HG03139 (cell line): ENCODE results near the gene DBNDD2.

Experiments
- ATAC-seq: cut with Tn5 transposase; IDR thresholded peaks from one replicate; pipeline ENCODE4 v1.9.1; 2021; ENCODE audit not compliant: unreplicated experiment

The DBNDD2 gene

DNA sequence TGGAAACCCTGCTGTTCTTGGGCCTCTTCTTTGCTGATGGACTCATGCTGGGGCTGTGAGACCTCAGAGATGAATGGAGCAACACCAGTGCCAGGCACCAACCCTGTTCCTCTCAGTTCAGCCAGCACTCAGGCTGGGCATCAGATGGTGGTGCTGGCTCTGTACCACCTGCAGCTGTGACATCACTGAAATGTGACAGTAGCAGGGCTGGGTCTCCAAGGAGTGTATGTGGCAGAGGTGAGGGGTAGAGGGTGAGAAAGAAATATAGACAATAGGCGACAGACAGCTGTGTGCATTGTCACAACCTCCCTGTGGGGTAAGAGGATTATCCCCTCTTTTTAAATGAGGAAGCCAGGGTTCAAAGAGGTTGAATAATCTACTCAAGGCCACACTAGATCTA is 29.9 kb upstream of the DBNDD2 start, which contains the start of gene TP53TG5:
TP53TG5 (minus strand) TSS at position 135 of the 400 bp plus-strand sequence; CDS start at position 46, 89 bp downstream.
- ATAC-seq: no peak

DNA sequence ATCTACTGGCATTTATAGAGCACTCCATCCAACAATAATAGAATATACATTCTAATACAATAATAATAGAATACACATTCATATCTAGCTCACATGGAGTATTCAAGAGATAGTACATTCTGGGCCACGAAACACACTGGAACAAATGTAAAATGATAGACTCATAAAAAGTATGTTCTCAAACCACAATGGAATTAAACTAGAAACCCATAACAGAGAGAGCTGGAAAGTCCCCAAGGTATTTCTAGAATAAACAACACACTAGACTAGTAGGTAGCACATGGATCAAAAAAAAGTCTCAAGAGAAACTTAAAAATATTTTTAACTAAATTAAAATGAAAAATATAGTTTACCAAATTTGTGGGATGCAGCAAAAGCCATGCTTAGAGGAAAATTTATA is 20.8 kb upstream of the DBNDD2 start:
- ATAC-seq: no peak

DNA sequence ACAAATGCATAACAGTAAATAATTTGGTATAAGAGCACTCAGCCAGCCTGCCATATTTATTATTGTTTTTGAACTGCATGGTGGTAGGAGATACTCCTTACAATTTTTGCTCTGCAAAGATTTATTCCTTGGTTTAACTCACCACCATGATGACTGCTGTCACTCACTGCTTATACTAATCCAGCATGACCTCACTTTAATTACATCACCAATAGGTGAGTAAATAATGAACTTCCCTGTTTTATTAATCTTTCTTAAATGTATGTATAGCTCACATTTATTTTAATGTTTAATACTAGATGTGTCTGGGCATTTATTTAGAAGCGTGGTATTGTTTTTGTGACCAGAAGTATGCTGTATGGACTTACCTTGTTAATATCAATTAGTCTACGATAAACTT is 17.2 kb upstream of the DBNDD2 start:
- no peak for ATAC-seq

DNA sequence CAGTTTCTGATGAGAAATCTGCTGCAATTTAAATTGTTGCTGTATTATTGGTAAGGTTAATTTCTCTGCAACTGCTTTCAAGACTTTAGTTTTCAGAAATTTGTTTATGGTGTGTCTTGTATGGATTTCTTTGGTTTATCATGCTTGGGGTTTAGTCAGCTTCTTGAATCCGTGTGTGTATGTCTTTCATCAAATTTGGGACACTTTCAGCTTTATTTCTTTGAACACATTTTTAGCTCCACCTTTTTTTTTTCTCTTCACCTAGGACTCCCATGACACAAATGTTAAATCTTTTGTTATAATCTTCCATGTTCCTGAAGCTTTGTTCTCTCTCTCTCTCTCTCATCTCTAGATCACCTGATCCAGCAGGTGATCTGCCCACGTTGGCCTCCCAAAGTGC is 16.5 kb upstream of the DBNDD2 start:
- no peak for ATAC-seq

GRCh38 chr20:45392733-45393132 is 15.4 kb upstream of the DBNDD2 start:
- ATAC-seq: no peak

DNA sequence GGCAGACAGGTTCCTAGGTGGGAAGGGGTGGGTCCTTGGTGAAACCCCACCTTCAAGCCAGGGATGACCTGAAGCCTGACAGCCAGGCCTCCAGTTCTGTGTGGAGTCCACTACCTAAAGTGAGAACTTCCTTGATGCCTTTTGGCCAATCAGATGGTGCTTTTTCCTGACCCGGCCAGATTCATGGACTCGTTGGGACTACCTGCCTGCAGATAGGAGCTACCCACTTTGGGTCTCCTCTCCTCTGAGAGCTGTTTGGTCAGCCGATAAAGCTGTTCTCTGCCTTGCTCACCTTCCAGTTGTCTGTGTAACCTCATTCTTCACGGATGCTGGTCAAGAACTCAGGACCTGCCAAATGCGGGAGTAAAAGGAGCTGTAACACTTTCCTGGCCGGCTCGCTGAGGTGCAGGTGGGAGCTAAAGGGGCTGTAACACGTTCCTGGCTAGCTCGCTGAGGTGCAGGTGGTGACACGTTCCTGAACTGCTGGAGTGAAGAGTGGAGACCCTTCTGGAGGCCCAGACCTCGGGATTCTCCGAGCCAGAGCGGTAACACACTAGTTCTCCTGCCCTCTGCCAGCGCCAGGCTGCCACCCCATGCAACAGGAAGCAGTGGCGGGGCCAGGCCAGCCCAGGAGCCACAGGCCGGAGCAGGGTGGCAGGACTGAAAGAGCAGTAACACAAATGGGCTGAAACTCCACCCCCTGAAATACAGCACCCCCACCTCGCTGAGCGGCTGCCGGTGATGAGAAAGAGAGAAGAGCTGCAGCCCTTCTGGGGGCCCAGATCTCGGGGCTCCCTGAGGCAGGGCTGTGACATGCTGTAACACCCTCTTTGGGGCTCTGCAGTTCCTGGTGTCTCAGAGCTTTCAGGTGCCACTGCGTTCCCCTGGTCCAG is 13.6 kb upstream of the DBNDD2 start:
- no peak for ATAC-seq

DNA sequence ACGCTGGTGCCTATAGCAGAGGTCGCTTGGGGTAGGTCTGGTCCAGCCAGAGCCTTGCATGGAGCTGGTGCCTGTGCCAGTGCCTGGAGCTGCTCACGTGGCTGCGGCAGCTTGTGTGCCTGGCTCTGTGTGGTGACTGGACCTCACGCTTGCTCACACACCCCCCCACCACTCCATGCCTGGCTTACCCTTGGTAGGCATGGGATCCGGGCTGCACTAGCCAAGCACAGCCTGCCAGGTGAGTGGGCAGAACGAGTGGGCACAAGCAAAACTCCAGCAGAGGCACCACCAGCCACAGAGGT is 13.0 kb upstream of the DBNDD2 start:
- no peak for ATAC-seq

- no peak for ATAC-seq
Observed at GRCh38 chr20:45399018-45399417, 9.1 kb upstream of the DBNDD2 start.

GRCh38 chr20:45400346-45401031 is 7.6 kb upstream of the DBNDD2 start:
- no peak for ATAC-seq

- ATAC-seq: no peak
Observed at GRCh38 chr20:45402946-45403345, 5.1 kb upstream of the DBNDD2 start.

GRCh38 chr20:45404438-45404837 is 3.7 kb upstream of the DBNDD2 start:
- no peak for ATAC-seq

DNA sequence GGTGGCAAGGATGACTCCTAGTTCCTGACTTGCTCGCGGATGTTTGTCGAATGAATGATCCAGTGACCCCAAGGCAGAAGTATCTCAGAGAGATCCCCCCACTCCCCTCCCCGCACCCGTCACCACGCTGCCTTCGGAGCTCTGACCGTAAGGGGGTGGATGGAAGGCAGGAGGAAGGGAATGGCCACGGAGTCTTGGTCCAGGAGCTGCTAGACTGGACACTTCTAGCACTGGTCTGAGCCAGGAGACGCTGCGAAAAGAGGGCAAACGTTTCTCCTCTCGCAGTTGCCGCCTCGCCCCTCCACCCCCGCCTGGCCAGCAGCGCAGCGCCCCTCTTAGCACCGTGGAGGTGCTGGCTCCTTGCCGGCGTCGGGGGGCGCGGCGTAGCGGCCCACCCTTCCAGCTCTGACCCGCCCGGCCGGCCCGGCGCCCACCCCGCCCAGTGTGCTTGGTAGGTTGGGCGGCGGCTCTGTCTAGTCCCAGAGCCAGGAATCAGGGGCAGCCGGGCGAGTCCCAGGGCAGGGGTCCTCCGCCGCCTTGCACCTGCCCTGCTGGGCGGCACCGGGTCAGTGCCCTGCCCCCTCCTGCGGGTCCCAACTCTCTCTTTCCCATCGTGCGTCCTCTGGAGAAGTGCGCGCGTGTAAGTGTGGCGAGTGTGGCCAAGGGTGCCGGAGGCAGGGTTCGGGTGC is 2.4 kb upstream of the DBNDD2 start:
- no peak for ATAC-seq

GRCh38 chr20:45406260-45407066 is 1.6 kb upstream of the DBNDD2 start:
- ATAC-seq: no peak

- ATAC-seq: no peak
Observed at GRCh38 chr20:45407067-45407745, 883 bp upstream of the DBNDD2 start.

DNA sequence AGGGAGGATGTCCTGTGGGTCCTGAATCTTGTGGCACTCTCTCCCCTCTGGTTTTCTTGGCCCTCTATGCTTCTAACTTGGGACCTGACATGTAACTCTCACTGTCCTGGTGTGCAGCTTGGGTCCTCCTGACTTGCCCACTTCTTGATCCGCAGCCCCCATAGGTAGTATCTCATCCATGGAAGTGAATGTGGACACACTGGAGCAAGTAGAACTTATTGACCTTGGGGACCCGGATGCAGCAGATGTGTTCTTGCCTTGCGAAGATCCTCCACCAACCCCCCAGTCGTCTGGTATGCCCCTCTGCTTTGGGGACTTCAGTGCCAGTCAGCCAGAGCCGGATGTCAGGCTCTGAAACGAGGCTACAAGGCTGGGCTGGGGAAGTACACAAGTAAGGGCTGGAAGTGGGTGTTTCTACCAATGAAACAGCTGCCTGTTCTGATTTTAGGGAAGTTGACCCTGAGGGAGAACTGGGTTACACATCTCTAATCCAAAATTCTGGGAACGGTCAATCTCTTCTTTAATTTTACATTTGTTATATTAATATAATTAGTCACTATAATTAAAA is 641 bp downstream of the DBNDD2 start:
- no peak for ATAC-seq

DNA sequence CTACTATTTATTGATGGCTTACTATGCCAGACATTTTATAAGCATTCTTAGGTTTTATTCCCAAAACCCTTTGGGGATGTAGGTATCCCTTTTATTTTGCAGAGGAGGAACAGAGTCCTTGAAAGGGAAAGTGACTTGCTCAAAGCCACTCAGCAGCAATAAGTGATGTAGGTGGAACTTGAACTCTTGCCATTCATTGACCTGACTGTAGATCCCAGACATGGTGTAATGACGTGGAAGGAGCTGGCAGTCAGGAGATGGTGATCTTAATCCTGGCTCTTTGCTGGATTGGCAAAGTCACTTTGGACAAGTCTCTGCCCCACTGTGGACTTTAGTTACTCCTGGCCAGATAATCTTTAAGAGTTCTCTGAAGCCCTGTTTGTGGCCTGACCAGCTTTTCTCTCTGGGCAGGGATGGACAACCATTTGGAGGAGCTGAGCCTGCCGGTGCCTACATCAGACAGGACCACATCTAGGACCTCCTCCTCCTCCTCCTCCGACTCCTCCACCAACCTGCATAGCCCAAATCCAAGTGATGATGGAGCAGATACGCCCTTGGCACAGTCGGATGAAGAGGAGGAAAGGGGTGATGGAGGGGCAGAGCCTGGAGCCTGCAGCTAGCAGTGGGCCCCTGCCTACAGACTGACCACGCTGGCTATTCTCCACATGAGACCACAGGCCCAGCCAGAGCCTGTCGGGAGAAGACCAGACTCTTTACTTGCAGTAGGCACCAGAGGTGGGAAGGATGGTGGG is 1.6 kb downstream of the DBNDD2 start:
- no peak for ATAC-seq

GRCh38 chr20:45410887-45411286 is 2.8 kb downstream of the DBNDD2 start:
- ATAC-seq: no peak

DNA sequence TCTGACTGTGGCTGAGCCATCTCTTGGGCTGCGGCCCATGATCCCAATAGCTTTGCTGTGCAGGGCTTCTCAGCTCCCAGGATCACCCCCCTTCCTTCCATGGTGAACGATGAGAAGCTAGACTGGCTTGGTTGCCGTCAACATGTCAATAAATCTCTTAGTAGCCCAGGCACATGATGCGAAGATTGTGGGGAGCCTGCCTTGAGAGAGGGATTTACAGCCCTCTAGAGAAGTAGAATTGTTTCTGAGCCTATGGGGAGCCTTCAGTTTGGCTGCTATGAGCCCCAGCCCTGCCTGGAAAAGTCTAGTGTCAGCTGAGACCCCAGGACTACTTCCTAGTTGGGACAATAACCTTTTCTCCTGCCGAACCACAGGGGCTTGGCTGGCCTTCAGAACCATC is 4.6 kb downstream of the DBNDD2 start:
- no peak for ATAC-seq

- no peak for ATAC-seq
Observed at GRCh38 chr20:45413479-45413878, 5.4 kb downstream of the DBNDD2 start.
